Measurements from ENCODE around the gene PANX1. TPM values are rescaled to one million over a fixed set of nuclear protein-coding genes. Genes with fewer than 3 reads are reported as not detected.
"Not testable (repeated sequence)": the region's sequence is repeated elsewhere in the genome, so short reads cannot be mapped to it uniquely, and the experiment has no call there.

The PANX1 gene
- total RNA-seq, 1 experiment from 2014 or later, result 22.9 TPM

GRCh38 chr11:94117197-94117574 is 11.5 kb upstream of the PANX1 start:
- CTCF ChIA-PET, result no interaction called here
- Mint-ChIP-seq H3K4me1 (peaks cover 71% of the 10 kb centered on the region), H3K27me3 (ENCODE audit: low read depth) (no peaks in the 10 kb centered on the region), H3K4me3 (no peak overlapping the region), H3K27ac (no peak overlapping the region), H3K9me3 (peaks cover 23% of the 10 kb centered on the region), H3K36me3 (peaks cover 17% of the 10 kb centered on the region)
- POLR2A ChIA-PET, result no interaction called here
- TF ChIP-seq, protein P1, sequence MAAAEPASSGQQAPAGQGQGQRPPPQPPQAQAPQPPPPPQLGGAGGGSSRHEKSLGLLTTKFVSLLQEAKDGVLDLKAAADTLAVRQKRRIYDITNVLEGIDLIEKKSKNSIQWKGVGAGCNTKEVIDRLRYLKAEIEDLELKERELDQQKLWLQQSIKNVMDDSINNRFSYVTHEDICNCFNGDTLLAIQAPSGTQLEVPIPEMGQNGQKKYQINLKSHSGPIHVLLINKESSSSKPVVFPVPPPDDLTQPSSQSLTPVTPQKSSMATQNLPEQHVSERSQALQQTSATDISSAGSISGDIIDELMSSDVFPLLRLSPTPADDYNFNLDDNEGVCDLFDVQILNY (CRISPR knock-in tag; IDR thresholded peaks at IDR 0.05), result no peak
- TF ChIP-seq TEAD4 (CRISPR knock-in tag; IDR thresholded peaks at IDR 0.05) (no peak), TEAD1 (CRISPR knock-in tag; IDR thresholded peaks at IDR 0.05) (no peak), AFF4 (CRISPR knock-in tag; IDR thresholded peaks at IDR 0.05; ENCODE audit: borderline replicate concordance) (no peak), KAT7 (CRISPR knock-in tag; IDR thresholded peaks at IDR 0.05; ENCODE audit: borderline replicate concordance) (no peak), ATF1 (CRISPR knock-in tag; IDR thresholded peaks at IDR 0.05) (no peak), USF2 (CRISPR knock-in tag; IDR thresholded peaks at IDR 0.05) (no peak), GRHL2 (CRISPR knock-in tag; IDR thresholded peaks at IDR 0.05; ENCODE audit: insufficient replicate concordance, severe bottlenecking) (no peak), STAT6 (CRISPR knock-in tag; conservative IDR thresholded peaks at IDR 0.05; ENCODE audit: low read depth) (no peak), NFE2L1 (CRISPR knock-in tag; IDR thresholded peaks at IDR 0.05) (no peak)
- TF ChIP-seq, protein P2, sequence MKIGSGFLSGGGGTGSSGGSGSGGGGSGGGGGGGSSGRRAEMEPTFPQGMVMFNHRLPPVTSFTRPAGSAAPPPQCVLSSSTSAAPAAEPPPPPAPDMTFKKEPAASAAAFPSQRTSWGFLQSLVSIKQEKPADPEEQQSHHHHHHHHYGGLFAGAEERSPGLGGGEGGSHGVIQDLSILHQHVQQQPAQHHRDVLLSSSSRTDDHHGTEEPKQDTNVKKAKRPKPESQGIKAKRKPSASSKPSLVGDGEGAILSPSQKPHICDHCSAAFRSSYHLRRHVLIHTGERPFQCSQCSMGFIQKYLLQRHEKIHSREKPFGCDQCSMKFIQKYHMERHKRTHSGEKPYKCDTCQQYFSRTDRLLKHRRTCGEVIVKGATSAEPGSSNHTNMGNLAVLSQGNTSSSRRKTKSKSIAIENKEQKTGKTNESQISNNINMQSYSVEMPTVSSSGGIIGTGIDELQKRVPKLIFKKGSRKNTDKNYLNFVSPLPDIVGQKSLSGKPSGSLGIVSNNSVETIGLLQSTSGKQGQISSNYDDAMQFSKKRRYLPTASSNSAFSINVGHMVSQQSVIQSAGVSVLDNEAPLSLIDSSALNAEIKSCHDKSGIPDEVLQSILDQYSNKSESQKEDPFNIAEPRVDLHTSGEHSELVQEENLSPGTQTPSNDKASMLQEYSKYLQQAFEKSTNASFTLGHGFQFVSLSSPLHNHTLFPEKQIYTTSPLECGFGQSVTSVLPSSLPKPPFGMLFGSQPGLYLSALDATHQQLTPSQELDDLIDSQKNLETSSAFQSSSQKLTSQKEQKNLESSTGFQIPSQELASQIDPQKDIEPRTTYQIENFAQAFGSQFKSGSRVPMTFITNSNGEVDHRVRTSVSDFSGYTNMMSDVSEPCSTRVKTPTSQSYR (CRISPR knock-in tag; IDR thresholded peaks at IDR 0.05), result no peak
- no peak for DNase-seq (ENCODE audit: low spot score)
- ATAC-seq, result no peak

DNA sequence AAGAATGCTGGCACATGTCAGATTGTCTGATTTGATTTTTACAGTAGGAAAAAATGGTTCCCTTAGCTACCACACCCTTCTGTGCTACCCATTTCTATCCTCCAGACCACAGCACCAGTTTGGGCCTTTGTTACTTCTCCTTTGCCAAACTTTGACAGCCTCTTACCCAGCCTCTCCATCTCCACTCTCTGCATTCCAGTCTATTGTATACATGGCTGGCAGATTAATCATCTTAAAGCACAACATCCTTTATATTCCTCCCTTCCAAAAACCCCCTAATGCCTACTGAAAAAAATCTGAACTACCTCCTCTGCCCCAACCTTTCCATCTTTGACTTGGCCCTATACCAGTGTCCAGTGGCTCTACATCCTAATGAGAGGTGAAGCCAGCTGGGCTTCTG is 10.8 kb upstream of the PANX1 start:
- no peak for TF ChIP-seq RELA (CRISPR knock-in tag; IDR thresholded peaks at IDR 0.05; ENCODE audit: borderline replicate concordance)
- TF ChIP-seq ESRRA (CRISPR knock-in tag; IDR thresholded peaks at IDR 0.05; ENCODE audit: borderline replicate concordance), result no peak
- TF ChIP-seq GTF2I (CRISPR knock-in tag; conservative IDR thresholded peaks at IDR 0.05), result no peak
- TF ChIP-seq NFATC4 (CRISPR knock-in tag; IDR thresholded peaks at IDR 0.05), result no peak
- TF ChIP-seq, protein P1 (CRISPR knock-in tag; IDR thresholded peaks at IDR 0.05), result no peak
- TF ChIP-seq ZMAT4 (CRISPR knock-in tag; IDR thresholded peaks at IDR 0.05), result no peak
- TF ChIP-seq ZNF232 (CRISPR knock-in tag; IDR thresholded peaks at IDR 0.05), result no peak
- no peak for TF ChIP-seq SMAD3 (CRISPR knock-in tag; IDR thresholded peaks at IDR 0.05; ENCODE audit: borderline replicate concordance)
- DNase-seq (ENCODE audit: low spot score) (no peak), ATAC-seq (no peak)
- Mint-ChIP-seq H3K27me3 (ENCODE audit: low read depth) (no peaks in the 10 kb centered on the region), H3K4me1 (peaks cover 64% of the 10 kb centered on the region), H3K9me3 (peaks cover 23% of the 10 kb centered on the region), H3K4me3 (no peak overlapping the region), H3K36me3 (peaks cover 18% of the 10 kb centered on the region), H3K27ac (no peak overlapping the region)
- POLR2A ChIA-PET, result no interaction called here
- CTCF ChIA-PET, result no interaction called here

DNA sequence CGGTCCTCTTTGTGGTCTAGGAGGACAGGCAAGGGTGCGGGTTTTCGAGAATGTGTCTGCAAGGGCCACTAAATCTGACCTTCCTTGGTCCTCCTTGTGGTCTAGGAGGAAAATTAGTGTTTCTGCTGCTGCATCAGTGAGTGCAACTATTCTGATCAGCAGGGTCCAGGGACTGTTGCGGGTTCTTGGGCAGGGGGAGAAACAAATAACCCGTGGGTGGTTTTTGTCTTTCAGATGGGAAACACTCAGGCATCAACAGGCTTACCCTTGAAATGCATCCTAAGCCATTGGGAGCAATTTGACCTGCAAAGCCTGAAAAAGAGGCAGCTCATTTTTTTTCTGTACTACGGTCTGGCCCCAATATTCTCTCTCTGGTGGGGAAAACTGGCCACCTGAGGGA is 9.0 kb upstream of the PANX1 start:
- Mint-ChIP-seq H3K27ac (peak overlapping the region; percentile 35), H3K4me1 (peaks cover 54% of the 10 kb centered on the region), H3K9me3 (peaks cover 23% of the 10 kb centered on the region), H3K36me3 (peaks cover 30% of the 10 kb centered on the region), H3K4me3 (peak overlapping the region; percentile 33)
- ChIA-PET CTCF (interaction anchor here (1.1 to 1.8 kb wide), 4 partner anchors 9 to 224 kb away, joined by 3 to 6 read pairs (median 4); partner anchors contain the start of gene PANX1), POLR2A (interaction anchor here (0.8 kb wide), 1 partner anchor 9 kb away, joined by 4 read pairs; the partner anchor contains the start of gene PANX1)
- ATAC-seq, result peak; percentile 95
- H3K27me3 Mint-ChIP-seq (ENCODE audit: low read depth); DNase-seq (ENCODE audit: low spot score): not testable (repeated sequence)

All from WTC11 (cell line).